ENCODE data around the gene CTNNA2. TPM values are rescaled to one million over a fixed set of nuclear protein-coding genes. Genes with fewer than 3 reads are reported as not detected.

Gene CTNNA2
- total RNA-seq, 1 donor from 2014 or later = not detected

DNA sequence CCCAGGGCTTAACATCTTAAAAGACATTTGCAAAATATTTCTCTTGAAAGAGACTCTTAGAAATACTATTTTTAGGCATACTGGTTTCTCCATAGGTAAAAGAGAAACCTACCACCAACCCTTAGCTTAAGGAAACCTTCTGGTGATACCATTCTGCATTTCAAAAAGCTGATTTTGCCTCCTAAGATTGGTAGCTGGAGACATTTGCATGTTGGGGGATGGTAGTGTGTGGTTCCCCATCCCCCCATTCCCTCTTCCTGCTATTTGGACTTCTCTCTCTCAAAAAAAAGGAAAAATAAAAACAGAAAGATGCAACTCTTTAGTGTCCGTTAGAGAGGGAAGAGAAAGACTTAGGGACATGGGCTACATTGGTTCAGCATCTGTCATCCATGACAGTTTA lies 787.5 kb downstream of the CTNNA2 start:
- ATAC-seq = no peak
- intact Hi-C loops (cut with DNase I) = no loop called here

DNA sequence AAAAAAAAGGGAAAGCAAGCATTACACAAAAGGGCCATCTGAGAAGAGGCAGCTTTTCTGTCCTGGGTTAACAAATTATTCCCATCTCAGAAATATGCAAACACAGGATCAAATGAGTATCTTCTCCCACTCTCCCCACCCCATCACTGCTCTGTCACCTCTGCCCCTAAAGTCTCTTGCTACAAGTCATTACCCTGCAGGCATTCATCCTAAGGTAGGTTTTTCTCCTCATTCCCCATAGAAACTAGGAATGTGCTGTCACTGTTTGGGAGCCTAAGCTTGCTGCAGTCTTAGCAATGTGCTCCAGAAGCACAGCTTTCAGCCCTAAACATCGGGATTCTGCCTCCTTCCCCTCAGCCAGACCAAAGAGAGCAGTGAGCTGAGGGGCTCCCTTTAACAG lies 788.1 kb downstream of the CTNNA2 start:
- no peak for DNase-seq (ENCODE audit: missing footprints)
- no peak for ATAC-seq
- intact Hi-C loops (cut with DNase I) = no loop called here

More for the DNA sequence above, 787.5 kb downstream of the CTNNA2 start:
- DNase-seq (ENCODE audit: missing footprints) = no peak

DNA sequence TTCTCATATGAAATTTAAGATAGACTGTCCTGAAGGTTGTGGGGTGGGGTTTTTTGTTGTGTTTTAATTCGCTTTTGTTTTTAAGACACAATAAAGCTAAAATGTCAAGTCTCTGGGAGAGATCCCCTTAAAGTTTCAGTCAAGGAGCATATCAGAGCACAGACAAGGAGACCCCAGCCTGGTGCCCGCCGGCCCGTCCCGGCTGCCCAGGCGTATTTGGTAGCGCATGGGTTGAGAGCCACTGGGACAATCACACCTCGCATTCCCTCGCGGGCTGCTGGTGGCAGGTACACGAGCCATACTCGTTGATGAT lies 789.1 kb downstream of the CTNNA2 start:
- intact Hi-C loops (cut with DNase I) = no loop called here
- ATAC-seq (no peak), DNase-seq (ENCODE audit: missing footprints) (no peak)

DNA sequence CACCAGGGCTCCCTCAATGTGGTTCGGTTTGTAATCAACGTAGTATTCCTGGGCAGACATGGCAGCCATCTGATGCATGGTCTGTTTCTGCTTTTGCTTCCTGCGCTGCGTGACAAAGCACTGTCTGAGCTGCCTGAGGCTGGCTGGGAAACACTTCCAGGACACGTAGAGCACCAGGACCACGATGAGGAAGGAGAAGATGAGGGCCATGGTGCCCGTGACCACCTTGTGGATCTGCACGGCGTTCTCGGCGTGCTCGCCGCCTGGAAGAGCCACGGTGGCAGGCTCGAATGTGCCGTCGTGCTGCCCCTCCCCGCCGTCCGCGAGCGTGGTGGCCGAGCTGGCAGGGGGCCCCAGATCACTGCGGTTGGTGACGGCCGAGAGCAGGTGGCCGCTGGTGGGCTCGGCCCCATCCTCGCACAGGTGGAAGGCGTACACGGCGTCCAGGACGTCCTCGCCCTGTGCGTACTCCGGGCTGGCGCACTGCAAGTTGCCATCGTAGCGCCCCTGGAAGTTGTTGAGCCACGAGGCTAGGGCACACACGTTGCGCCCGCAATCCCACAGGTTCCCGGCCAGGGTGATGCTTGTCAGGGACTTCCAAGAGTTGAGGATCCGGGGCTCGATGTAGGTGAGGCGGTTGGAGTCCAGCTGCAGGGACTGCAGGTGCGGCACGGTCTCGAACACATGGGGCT lies 789.6 kb downstream of the CTNNA2 start:
- intact Hi-C loops (cut with DNase I) = no loop called here
- DNase-seq (ENCODE audit: missing footprints) = no peak
- no peak for ATAC-seq

DNA sequence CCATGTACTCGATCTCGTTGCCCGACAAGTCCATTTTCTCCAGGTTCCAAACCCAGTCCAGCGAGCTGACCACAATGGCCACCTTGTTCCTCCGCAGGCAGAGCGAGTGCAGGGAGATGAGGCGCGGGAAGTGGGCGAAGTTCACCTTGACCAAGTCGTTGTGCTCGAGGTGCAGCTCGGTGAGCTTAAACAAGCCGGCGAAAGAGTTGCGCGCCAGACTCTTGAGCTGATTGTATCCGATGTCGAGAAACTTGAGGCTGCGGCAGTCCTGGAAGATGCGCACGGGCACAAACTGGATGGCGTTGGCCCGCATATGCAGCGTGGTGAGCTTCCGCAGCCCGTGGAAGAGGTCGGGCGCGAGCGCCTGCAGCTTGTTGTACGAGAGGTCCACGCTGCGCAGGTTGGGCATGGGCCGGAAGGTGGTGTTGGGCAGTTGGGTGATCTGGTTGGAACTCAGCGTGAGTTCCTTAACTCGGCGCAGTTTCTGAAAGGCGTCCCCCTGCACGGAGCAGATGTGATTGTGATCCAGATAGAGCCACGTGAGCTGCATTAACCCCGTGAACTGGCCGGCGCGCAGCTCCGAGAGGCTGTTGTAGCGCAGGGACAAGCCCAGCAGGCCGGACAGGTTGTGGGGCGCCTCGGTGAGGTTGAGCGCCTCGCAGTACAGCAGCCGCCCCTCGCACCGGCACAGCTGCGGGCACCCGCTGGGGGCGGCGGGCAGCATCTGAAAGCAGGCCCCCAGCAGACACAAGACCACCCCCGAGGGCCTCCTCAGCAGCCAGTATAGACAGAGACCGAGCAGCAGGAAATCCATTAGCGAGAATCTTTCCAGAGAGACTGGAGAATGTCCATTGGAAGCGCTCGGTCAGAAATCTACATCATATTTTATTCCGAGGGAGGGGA lies 790.4 kb downstream of the CTNNA2 start:
- intact Hi-C loops (cut with DNase I) = no loop called here
- DNase-seq (ENCODE audit: missing footprints) = no peak
- no peak for ATAC-seq

DNA sequence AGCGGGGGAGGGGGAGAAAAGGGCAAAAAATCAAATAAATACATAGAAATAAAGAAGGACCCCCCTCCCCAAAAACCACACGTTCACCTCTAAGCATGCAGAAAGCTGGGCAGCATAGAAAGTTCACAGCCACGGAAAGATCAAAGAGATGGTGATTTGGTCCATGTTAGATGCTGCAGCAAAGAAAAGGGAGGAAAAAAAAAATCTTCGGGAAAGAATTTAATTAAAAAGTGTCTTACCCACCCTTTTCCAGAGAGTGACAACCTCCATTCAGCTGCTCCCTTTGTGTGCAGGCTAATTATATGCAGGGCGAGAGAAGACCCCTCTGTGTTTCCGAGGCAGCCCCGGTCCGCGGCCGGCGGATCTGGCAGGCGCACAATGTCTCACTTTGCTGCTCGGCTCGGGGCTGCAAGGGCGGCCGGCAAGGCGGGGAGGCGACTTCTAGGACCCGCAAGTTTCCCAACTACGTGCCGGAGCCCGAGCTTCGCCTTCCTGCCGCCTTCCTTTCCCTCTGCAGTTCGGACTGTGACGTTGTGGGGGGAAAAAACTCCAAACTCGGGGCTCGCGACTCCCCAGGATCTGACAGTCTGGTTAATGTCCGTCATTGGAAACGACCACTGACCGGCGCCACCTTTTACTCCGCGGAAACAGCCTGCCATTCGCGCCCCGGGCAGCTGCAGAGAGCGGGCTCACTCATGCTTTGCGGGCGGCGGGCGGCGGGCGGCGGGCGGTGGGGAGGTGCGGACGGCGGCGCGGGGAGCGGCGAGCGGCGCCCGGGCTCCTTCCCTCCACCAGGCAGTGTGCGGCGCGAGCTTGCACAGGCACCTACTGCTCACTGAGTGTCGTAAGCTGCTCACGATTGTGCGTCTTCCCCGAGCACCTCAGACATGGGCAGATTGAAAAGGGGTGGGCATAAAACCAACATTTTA lies 791.3 kb downstream of the CTNNA2 start, which contains the start of gene LRRTM1:
TSS of gene LRRTM1 (minus strand) at position 844 of the 929 bp plus-strand sequence. CDS start 933 bp downstream, outside the sequence.
- ATAC-seq (no peak), DNase-seq (ENCODE audit: missing footprints) (no peak)
- intact Hi-C loops (cut with DNase I) = no loop called here

DNA sequence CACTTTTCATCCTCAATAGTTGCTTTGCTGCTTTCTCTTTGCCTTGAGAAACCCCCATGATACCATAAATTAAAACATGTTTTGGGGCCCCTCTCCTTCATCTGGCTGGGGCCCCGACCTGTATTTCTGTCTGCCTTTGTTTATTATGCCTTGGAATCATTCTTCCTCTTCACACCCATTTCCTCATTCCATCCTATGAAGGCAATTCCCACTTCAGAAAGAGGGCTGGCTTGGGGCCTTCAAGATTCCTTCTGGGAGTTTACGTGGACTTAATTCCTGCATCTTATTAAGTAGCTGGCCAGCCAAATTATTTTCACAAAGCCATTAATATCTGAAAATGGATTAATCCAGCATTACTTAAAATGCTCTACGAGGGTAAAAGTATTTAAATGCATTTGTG lies 798.5 kb downstream of the CTNNA2 start:
- ATAC-seq (no peak), DNase-seq (ENCODE audit: missing footprints) (no peak)
- intact Hi-C loops (cut with DNase I) = loop anchor here (10.0 kb wide), 1 partner anchor 237 kb away; no protein-coding TSS in a partner anchor

DNA sequence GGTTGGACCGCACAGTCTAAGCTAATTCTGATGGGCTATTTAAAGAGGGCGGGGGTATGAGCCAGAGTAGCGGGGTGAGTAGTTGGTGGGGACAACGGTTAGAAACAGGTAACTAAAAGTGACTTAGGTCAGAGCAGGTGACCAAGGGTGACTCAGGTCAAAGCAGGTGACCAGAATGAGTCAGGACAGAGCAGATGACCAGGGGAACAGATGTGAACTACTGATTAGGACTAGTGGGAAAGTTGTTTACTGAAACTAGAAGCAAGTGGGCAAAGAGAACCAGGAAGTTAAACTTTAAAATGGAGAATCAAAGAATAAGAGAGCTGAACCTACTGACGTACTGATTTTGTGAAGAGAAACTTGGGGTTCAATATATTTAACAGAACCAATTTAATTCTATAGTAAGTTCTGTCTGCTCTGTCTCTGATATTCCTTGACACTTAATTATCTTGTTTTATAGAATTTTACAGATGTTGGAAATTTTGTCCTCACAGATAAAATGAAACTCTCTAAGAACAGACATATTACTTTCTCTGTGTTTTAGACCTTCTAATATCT lies 799.5 kb downstream of the CTNNA2 start:
- no peak for ATAC-seq
- intact Hi-C loops (cut with DNase I) = loop anchor here (10.0 kb wide), 1 partner anchor 238 kb away; no protein-coding TSS in a partner anchor
- DNase-seq (ENCODE audit: missing footprints) = no peak

DNA sequence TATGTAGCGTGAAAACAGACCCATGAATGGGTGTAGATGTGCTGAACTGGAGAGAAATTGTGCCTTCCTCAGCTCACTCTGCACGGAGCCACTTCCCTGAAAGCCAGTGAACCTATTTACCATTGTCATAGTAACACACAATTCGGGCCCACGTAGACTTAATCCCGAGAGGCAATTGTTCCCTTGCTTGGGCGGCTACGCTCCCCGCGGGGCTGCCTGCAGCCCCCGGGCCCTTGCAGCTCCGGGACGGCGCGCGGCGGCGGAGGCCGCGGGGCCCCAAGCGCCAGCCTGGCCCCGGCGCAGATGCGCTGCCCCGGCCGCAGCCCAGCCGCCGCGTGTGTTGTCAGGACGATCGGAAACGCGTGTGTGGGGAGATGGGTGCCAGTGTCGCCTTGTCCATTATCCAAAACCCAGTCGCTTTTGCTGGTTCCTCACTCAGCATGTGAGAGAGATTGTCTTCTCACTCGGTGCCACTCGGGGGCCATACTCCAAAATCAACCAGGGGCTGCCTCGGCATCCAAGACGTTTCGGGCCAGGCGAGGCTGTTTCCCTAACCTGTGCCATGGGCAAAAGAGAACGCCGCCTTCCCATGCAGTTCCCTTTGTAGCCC lies 809.6 kb downstream of the CTNNA2 start:
- ATAC-seq (no peak), DNase-seq (ENCODE audit: missing footprints) (no peak)
- intact Hi-C loops (cut with DNase I) = no loop called here

DNA sequence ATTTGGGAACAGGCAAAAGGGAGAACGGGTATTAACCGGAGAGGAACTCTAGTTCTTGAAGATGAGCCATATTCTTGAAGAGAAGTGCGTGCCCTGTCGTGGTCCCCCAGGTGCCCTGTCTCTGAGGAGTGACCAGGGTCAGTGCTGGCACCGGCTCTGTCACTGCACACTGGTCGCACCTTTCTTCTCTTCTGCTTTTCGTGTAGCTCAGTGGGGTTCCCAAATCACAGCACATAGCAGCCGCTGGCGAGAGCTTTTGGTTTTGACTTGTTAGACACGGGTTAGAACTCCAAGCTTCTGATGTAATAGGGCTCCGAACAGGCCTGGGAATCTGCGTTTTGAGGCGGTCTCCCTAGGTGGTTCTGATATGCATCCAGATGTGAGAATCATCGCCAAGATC lies 810.1 kb downstream of the CTNNA2 start:
- intact Hi-C loops (cut with DNase I) = no loop called here
- DNase-seq (ENCODE audit: missing footprints) (no peak), ATAC-seq (no peak)

DNA sequence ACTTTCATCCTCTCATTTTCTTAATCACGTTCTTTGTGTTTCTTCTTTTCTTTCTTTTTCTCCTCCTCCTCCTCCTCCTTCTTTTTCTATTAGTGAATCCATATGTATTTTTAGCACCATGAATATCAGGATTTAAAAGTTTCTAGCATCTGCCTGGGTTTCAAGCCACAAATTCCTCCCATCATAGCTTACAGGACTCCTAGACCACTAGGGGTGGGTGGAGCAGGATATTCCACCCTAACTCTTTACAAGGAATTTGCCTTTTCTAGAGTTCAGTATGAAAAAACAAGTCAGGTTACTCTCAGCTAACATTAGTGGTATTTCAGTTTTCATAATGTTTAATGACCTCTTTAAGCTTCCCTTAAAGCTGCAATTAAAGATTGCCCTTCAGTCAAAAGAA lies 810.8 kb downstream of the CTNNA2 start:
- intact Hi-C loops (cut with DNase I) = no loop called here
- ATAC-seq (no peak), DNase-seq (ENCODE audit: missing footprints) (no peak)

DNA sequence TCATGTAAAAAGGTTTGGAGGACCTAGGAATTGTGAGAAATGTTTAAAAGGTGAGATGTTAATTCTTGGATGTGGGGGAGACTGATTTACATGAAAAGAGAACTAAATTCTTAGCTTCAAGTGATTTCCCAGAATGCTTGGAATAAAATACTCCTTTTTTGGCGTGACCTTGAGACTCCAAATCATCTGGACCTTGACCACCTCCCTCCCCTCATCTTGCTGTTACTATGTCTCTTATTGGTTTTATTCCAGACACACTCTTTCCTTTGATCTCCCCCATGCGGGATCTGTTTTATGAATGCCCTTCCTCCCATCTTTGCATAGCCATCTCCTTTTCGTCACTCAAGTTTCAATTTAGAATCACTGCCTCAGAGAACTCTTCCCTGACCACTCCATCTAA lies 811.7 kb downstream of the CTNNA2 start:
- intact Hi-C loops (cut with DNase I) = no loop called here
- no peak for DNase-seq (ENCODE audit: missing footprints)
- ATAC-seq = no peak

DNA sequence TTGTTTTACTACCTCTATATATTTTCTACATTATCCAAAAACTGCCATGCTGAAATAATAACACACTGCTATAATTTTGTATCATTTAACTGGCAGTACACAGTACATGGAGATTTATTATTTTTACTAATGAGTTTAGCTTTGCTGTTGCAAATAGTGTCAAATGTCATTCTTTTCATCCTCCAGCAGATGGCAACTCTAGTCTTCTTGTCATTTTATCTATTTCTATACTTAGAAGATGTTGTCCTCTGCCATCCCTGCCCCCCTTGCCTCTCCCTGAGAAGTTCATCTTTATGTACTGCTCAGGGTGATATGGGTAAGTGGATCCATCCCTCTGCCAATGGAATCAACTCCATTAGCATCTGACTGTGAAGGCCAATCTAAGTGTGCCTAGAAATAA lies 813.4 kb downstream of the CTNNA2 start:
- ATAC-seq (peak; percentile 65), DNase-seq (ENCODE audit: missing footprints) (no peak)
- intact Hi-C loops (cut with DNase I) = loop anchor here (1.0 kb wide), 1 partner anchor 173 kb away; no protein-coding TSS in a partner anchor

DNA sequence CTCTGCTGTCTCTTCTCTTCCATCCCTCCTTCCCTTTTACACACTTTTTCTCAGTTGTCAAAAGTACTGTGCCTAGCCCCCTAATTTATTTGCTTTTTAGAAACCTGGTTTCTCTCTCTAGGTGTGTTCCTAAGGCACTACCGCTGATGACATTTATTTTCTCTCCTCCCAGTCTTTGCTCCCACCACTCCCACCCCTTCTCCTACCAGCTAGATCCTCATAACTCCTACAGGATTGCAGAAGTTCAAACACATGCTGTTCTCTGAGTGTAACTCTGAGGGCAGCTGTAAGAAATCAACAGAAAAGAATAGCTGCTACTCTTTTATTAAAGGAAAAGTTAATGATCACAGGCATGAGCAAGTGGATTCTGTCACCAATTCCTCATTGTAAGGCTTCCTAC lies 814.0 kb downstream of the CTNNA2 start:
- intact Hi-C loops (cut with DNase I) = loop anchor here (1.0 kb wide), 1 partner anchor 172 kb away; no protein-coding TSS in a partner anchor
- ATAC-seq = no peak
- no peak for DNase-seq (ENCODE audit: missing footprints)

DNA sequence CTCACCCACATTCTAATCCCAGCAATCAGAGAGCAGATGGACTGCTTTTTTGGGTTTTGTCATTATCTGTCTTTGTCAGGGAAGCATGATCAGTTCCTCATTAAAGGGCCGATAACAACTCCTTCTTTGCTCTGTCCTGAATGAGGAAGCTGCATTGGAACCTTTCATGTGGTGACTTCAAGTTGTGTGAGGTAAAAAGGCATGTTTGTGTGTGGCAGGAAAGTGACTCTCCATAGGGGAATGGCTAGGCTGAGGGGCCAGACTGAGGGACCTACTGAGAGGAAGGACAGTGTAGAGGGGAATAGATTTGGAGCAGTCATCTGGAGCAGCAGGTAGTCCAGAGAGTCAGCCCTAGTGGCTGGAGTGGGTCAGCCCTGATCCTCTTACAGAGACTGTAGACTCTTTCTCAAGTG lies 815.3 kb downstream of the CTNNA2 start:
- no peak for DNase-seq (ENCODE audit: missing footprints)
- intact Hi-C loops (cut with DNase I) = no loop called here
- ATAC-seq = no peak

DNA sequence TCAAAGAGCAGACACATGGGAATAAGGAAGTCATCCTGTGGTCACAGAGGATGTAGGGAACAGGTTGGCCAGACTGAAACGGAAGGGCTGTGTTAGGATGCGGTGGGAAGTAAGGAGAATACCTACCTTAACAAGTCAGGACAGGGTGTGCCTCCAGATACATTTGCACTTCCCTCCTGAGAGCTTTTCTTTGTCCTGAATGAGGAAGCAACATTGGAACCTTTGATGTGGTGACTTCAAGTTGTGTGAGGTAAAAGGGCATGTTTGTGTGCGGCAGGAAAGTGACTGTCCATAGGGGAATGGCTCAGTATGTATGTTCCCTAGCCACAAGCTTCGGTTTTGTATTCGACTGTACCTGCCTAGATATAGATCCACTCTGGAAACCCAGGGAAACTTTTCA lies 816.6 kb downstream of the CTNNA2 start:
- DNase-seq (ENCODE audit: missing footprints) (no peak), ATAC-seq (no peak)
- intact Hi-C loops (cut with DNase I) = no loop called here

DNA sequence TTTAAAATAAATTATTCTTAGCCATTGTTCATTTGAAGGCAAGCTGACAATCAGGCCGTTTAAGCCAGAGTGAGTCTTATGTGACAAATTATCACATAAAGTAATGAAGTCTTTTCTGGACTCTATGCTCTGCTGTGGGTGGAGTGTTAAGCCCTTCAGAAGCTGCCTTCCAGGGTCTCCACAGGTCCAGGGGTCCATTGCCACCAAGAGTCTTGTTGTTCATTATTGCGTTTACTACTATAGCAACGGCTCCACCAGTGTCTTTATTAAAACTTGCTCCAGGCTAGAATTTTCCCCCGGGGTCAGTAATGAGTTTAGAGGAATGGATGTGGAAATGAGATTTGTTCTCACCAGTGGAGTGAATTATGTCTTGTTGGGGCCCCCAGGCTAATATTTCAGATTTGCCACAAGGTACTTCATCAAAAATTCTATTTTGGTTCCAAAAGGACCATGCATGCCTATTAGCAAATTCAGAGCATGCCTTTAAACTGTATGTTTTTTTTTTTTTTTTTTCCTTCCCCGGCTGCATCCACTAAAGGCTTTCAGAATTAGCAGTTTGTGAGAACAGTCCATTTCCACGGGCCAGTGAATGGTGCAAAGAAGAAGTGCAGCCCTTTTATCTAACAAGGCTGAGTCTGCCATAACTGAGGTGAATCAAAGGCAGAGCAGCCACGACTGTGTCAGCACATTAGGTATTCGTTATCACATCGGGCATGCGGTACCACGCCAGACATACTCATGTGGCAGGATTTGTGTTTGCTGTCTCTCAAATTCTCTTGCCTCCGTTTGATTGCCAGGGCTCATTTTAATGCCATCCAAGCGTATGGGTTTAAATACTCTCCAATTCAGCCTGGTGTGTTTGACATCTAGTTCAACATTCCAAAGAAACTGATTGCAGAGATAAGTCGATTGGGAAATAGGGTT lies 817.9 kb downstream of the CTNNA2 start:
- intact Hi-C loops (cut with DNase I) = no loop called here
- DNase-seq (ENCODE audit: missing footprints) = peak; percentile 48
- ATAC-seq = no peak
